Neural crest cell (in vitro differentiated cells): ENCODE data around the gene KNDC1. TPM values are rescaled to one million over a fixed set of nuclear protein-coding genes. Genes with fewer than 3 reads are reported as not detected.
A peak's percentile ranks its signal among the peaks of the same experiment; 100 is the strongest.

Experiments
- DNase-seq: peaks from one replicate; pipeline ENCODE4 v3.0.0; 2021; ENCODE audit warnings: low read depth, mixed read lengths, low spot score
- H3K27ac Mint-ChIP-seq: one replicate; pipeline ENCODE4 v1.8.0; 2021; ENCODE audit warnings: mild to moderate bottlenecking, mixed read lengths; ENCODE audit not compliant: unreplicated experiment
- H3K27me3 Mint-ChIP-seq: 2 replicates; pipeline ENCODE4 v1.8.0; 2021; ENCODE audit warnings: low read depth, mild to moderate bottlenecking, mixed read lengths
- H3K36me3 Mint-ChIP-seq: 2 replicates; pipeline ENCODE4 v1.8.0; 2021; ENCODE audit warnings: low read depth, mild to moderate bottlenecking, mixed read lengths
- H3K4me1 Mint-ChIP-seq: 2 replicates; pipeline ENCODE4 v1.8.0; 2021; ENCODE audit warnings: mixed read lengths
- H3K4me3 Mint-ChIP-seq: one replicate; pipeline ENCODE4 v1.8.0; 2021; ENCODE audit warnings: mild to moderate bottlenecking, mixed read lengths
- H3K9me3 Mint-ChIP-seq: 2 replicates; pipeline ENCODE4 v1.8.0; 2021; ENCODE audit warnings: mixed read lengths
- CTCF ChIP-seq: fragments of 200-600 bp; sonication (generic); conservative IDR thresholded peaks from 2 replicates; pipeline ENCODE4 v1.5.0; 2021; ENCODE audit warnings: antibody characterized with exemption, mild to moderate bottlenecking
- total RNA-seq: library from RNA; stranded (reverse); gene quantifications from 2 replicates; pipeline ENCODE4 v1.2.1, GENCODE V29; 2021

Gene KNDC1
- total RNA-seq, 1 donor from 2014 or later, result 5.5 TPM

DNA sequence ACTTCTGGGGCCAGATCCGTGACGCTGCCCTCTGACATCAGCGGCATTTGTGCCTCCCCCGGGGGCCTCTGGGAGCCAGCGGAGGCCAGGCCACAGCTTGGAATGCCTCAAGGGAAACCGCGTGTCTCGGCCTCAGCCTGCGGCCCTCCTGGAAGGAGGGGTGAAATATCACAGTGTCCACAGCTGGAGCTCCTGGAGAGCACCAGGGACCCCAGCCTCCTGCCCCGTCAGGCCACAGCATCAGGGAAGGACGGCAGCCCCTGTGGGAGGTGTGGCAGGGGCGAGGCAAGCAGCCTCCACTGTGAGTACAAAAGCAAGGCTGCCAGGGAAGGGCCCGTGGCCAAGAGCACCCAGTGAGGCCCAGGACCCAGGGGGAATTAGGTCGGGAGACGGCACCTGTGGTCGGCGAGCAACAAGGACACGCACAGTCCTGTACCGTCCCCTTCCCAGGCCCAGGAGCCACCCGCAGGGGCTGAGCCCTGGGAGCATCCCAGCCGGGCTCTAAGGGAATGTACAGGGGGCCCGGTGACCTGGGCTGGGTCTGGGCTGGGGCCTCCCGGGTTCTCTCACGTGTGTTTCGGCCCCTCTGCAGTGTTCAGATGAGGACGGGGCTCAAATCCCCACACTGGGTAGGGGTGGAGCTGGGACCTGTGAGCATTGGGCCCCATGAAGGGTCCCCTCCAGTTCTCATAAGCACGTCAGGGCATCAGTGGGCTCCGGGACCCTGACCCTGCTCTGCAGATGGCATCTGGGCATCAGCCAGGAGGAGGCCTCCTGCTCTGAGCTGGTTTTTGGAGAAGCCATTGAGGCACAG is 18.7 kb upstream of the KNDC1 start:
- H3K4me3 Mint-ChIP-seq, result no peak overlapping the region
- TF ChIP-seq CTCF, result no peak
- peaks cover 5% of the 10 kb centered on the region for H3K27me3 Mint-ChIP-seq
- H3K4me1 Mint-ChIP-seq, result peaks cover 20% of the 10 kb centered on the region
- H3K36me3 Mint-ChIP-seq, result no peaks in the 10 kb centered on the region
- DNase-seq, result no peak
- H3K27ac Mint-ChIP-seq, result no peak overlapping the region
- no peaks in the 10 kb centered on the region for H3K9me3 Mint-ChIP-seq

DNA sequence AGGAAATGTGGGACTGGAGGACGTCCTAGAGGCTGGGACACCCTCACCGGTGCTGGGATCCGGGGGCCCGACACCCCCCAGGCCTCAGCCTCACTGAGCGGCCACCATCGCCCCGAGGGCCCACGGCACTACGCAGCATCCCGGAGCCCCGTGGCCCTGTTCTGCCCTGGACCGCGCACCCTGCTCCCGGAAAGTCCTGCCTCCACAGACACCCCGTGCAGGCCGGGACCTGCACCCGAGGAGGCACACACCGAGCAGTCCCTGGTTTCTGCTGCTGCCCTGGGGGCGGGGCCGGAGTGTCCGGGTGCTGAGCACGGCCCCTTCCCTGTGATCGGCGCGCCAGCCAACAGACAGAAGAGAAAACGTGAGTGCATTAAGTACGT is 18.1 kb upstream of the KNDC1 start:
- no peak for DNase-seq
- Mint-ChIP-seq H3K4me3 (no peak overlapping the region), H3K27me3 (peaks cover 9% of the 10 kb centered on the region), H3K27ac (no peak overlapping the region), H3K4me1 (peaks cover 20% of the 10 kb centered on the region), H3K9me3 (peaks cover 5% of the 10 kb centered on the region), H3K36me3 (peaks cover 4% of the 10 kb centered on the region)
- TF ChIP-seq CTCF, result no peak

DNA sequence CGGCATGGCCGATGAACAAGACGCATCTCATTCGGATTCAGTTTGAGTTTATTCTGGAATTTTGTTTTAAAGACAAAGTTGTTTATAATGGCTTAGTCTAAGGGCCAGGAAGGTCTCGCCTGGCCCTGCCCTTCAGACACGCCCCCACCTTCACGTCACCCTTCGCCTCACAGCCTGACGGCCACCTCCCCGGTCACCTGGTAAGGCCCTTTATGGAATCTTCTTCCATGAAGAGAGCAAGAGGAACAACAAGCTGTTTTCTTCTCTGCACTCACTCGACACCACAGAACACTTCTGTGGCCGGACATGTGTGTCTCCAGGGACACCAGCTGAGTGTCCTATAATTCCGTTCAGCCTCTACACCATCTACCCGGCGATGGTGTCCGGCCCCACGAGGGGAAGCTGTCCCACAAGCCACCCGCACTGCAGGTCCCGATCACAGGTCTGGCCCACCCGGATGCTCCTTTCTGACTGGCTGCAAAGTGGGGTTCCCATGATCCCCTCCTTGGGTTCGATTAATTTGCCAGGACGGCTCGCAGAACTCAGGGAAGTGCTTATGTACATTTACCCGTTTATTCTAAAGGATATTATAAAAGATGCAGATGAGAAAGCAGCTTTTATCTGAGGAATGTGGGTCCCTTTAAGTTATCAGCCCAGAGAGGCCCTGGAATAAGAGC is 17.4 kb upstream of the KNDC1 start:
- Mint-ChIP-seq H3K36me3 (peaks cover 4% of the 10 kb centered on the region), H3K4me1 (peaks cover 20% of the 10 kb centered on the region), H3K27me3 (peaks cover 13% of the 10 kb centered on the region), H3K27ac (no peak overlapping the region), H3K9me3 (peaks cover 11% of the 10 kb centered on the region), H3K4me3 (no peak overlapping the region)
- no peak for DNase-seq
- no peak for TF ChIP-seq CTCF

DNA sequence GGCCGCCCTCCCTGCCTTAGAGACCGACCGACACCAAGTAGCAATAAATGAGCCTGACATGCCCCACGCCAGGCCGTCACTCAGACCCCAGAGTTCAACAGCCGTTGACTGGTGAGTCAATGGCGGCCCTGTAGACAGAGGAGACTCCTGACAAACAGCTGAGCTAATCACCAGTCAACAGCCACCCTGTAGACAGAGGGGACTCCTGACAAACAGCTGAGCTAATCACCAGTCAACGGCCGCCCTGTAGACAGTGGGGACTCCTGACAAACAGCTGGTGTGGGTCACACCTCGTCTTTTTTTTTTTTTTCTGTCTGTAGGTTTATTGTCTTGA is 16.9 kb upstream of the KNDC1 start:
- H3K27me3 Mint-ChIP-seq, result peaks cover 14% of the 10 kb centered on the region
- no peak overlapping the region for H3K27ac Mint-ChIP-seq
- no peak for TF ChIP-seq CTCF
- H3K4me3 Mint-ChIP-seq, result no peak overlapping the region
- H3K9me3 Mint-ChIP-seq, result peaks cover 11% of the 10 kb centered on the region
- no peak for DNase-seq
- H3K4me1 Mint-ChIP-seq, result peaks cover 20% of the 10 kb centered on the region
- H3K36me3 Mint-ChIP-seq, result peaks cover 4% of the 10 kb centered on the region

DNA sequence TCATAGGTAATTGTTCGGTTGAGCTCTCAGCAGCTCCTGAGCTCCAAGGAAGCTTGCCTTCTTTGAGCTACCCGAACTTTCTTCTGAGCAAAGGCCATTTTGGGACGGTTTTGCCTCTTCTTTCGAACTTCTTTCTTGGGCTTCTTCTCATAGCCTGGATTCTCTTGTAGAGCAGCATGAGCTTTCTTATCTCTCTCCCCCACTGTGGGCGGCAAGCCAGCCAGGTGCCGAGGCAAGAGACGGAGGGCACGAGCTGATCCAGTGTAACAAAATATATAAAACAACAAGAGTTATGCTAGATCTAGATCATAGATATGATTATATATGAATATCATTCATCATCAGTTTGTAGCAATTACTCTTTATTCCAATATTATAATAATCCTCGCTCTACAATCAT is 16.5 kb upstream of the KNDC1 start:
- Mint-ChIP-seq H3K27ac (no peak overlapping the region), H3K36me3 (peaks cover 4% of the 10 kb centered on the region), H3K4me3 (peak overlapping the region; percentile 68), H3K27me3 (peaks cover 16% of the 10 kb centered on the region), H3K9me3 (peaks cover 12% of the 10 kb centered on the region), H3K4me1 (peaks cover 20% of the 10 kb centered on the region)
- DNase-seq, result no peak
- TF ChIP-seq CTCF, result no peak
